ENCODE measurements around the gene SLAIN1. TPM values are rescaled to one million over a fixed set of nuclear protein-coding genes. Genes with fewer than 3 reads are reported as not detected.

SLAIN1 gene
- total RNA-seq, 2 donors from 2014 or later, result 14.8 to 20.0 TPM

- intact Hi-C loops (cut with DNase I), result no loop called here
- DNase-seq, result no peak
- Histone ChIP-seq H3K9me3 (no peaks in the 10 kb centered on the region), H3K4me3 (no peak overlapping the region), H3K36me3 (replicated peaks in 1 of 2; ENCODE audit: insufficient read depth in 1 of 2, low read depth in 2 of 2) (no peaks in the 10 kb centered on the region), H3K27me3 (no peaks in the 10 kb centered on the region), H3K4me1 (no peaks in the 10 kb centered on the region), H3K27ac (no peak overlapping the region)
- TF ChIP-seq CTCF (IDR thresholded peaks at IDR 0.05), result no peak
- no peak for TF ChIP-seq POLR2A (IDR thresholded peaks at IDR 0.05)
- 96 to 98% methylated on average over 1 of the region's 1 CpG for WGBS, 2 donors
- no peak for ATAC-seq
Measured at GRCh38 chr13:77730572-77730971, 33.1 kb downstream of the SLAIN1 start.

GRCh38 chr13:77732287-77732686 lies 34.8 kb downstream of the SLAIN1 start:
- H3K36me3 ChIP-seq (replicated peaks in 1 of 2; ENCODE audit: insufficient read depth in 1 of 2, low read depth in 2 of 2), result no peaks in the 10 kb centered on the region
- H3K27me3 ChIP-seq, result no peaks in the 10 kb centered on the region
- no peaks in the 10 kb centered on the region for H3K9me3 ChIP-seq
- DNase-seq, result no peak
- intact Hi-C loops (cut with DNase I), result no loop called here
- H3K4me1 ChIP-seq, result no peaks in the 10 kb centered on the region
- H3K4me3 ChIP-seq, result no peak overlapping the region
- TF ChIP-seq CTCF (IDR thresholded peaks at IDR 0.05), result no peak
- TF ChIP-seq POLR2A (IDR thresholded peaks at IDR 0.05), result no peak
- WGBS, 2 donors, result 34 to 46% methylated on average over 2 of the region's 2 CpGs
- no peak for ATAC-seq
- H3K27ac ChIP-seq, result no peak overlapping the region

GRCh38 chr13:77733674-77734073 lies 36.2 kb downstream of the SLAIN1 start:
- no peak overlapping the region for H3K27ac ChIP-seq
- TF ChIP-seq POLR2A (IDR thresholded peaks at IDR 0.05), result no peak
- TF ChIP-seq CTCF (IDR thresholded peaks at IDR 0.05), result no peak
- no peaks in the 10 kb centered on the region for H3K4me1 ChIP-seq
- 55 to 75% methylated on average over 1 of the region's 1 CpG for WGBS, 2 donors
- no peak for ATAC-seq
- intact Hi-C loops (cut with DNase I), result no loop called here
- no peaks in the 10 kb centered on the region for H3K27me3 ChIP-seq
- H3K4me3 ChIP-seq, result no peak overlapping the region
- no peaks in the 10 kb centered on the region for H3K36me3 ChIP-seq (replicated peaks in 1 of 2; ENCODE audit: insufficient read depth in 1 of 2, low read depth in 2 of 2)
- no peaks in the 10 kb centered on the region for H3K9me3 ChIP-seq
- DNase-seq, result no peak

- Histone ChIP-seq H3K36me3 (replicated peaks in 1 of 2; ENCODE audit: insufficient read depth in 1 of 2, low read depth in 2 of 2) (no peaks in the 10 kb centered on the region), H3K4me1 (no peaks in the 10 kb centered on the region), H3K9me3 (no peaks in the 10 kb centered on the region), H3K27ac (no peak overlapping the region), H3K27me3 (no peaks in the 10 kb centered on the region), H3K4me3 (no peak overlapping the region)
- ATAC-seq (no peak), DNase-seq (no peak)
- TF ChIP-seq CTCF (IDR thresholded peaks at IDR 0.05), result no peak
- no peak for TF ChIP-seq POLR2A (IDR thresholded peaks at IDR 0.05)
- 43 to 58% methylated on average over 2 of the region's 2 CpGs for WGBS, 2 donors
- intact Hi-C loops (cut with DNase I), result no loop called here
Measured at GRCh38 chr13:77737583-77738200, 40.2 kb downstream of the SLAIN1 start.

GRCh38 chr13:77740097-77740735 lies 42.7 kb downstream of the SLAIN1 start:
- TF ChIP-seq CTCF (IDR thresholded peaks at IDR 0.05), result no peak
- no peak for TF ChIP-seq POLR2A (IDR thresholded peaks at IDR 0.05)
- H3K4me3 ChIP-seq, result no peak overlapping the region
- no peaks in the 10 kb centered on the region for H3K9me3 ChIP-seq
- intact Hi-C loops (cut with DNase I), result loop anchor here (10.0 kb wide), 1 partner anchor 145 kb away; no protein-coding TSS in a partner anchor
- H3K27me3 ChIP-seq, result no peaks in the 10 kb centered on the region
- WGBS, 2 donors, result 82 to 91% methylated on average over 7 of the region's 7 CpGs
- ATAC-seq (no peak), DNase-seq (no peak)
- H3K27ac ChIP-seq, result no peak overlapping the region
- H3K4me1 ChIP-seq, result peaks cover 11% of the 10 kb centered on the region
- H3K36me3 ChIP-seq (replicated peaks in 1 of 2; ENCODE audit: insufficient read depth in 1 of 2, low read depth in 2 of 2), result no peaks in the 10 kb centered on the region

Measured in body of pancreas (tissue), 4 donors.